H1 (cell line): ENCODE results near the gene UFD1. TPM values are rescaled to one million over a fixed set of nuclear protein-coding genes. Genes with fewer than 3 reads are reported as not detected.
A peak's percentile ranks its signal among the peaks of the same experiment; 100 is the strongest.

Experiments
- ASH2L ChIP-seq: fragments of 200-600, 300-600 bp; sonication (generic); IDR thresholded peaks from one replicate; pipeline ENCODE4 v1.7.1; 2017; ENCODE audit warnings: low read length
- ATF3 ChIP-seq: IDR thresholded peaks from 2 replicates; pipeline ENCODE4 v1.6.1; 2011; ENCODE audit warnings: low read depth, mild to moderate bottlenecking, low read length; ENCODE audit not compliant: insufficient read depth
- BCL11A ChIP-seq, 2 experiments: IDR thresholded peaks; one replicate each; pipeline ENCODE4 v1.6.1; 2011; ENCODE audit warnings: low read depth in 2 of 2, low read length in 2 of 2, mild to moderate bottlenecking in 2 of 2
- CTBP2 ChIP-seq: IDR thresholded peaks from 2 replicates; pipeline ENCODE4 v1.7.0; 2011; ENCODE audit warnings: borderline replicate concordance, mild to moderate bottlenecking, moderate library complexity, mixed read lengths, low read length; ENCODE audit not compliant: insufficient read depth, insufficient read length
- CTCF ChIP-seq, 3 experiments: IDR thresholded peaks; 1 replicate in 2 of 3; 2 replicates in 1 of 3; pipeline versions ENCODE4 v1.5.1 to v1.6.1; 2011; ENCODE audit warnings: low read length in 3 of 3, mild to moderate bottlenecking in 3 of 3, inconsistent platforms in 2 of 3, low read depth in 1 of 3, moderate library complexity in 1 of 3; ENCODE audit not compliant: insufficient read depth in 1 of 3; ENCODE audit errors: control extremely low read depth in 1 of 3
- EGR1 ChIP-seq: IDR thresholded peaks from 2 replicates; pipeline ENCODE4 v1.6.1; 2011; ENCODE audit warnings: low read depth, low read length, borderline replicate concordance
- EZH2 ChIP-seq: fragments of 200-600 bp; sonication (generic); IDR thresholded peaks from 2 replicates; pipeline ENCODE4 v1.7.1; 2012; ENCODE audit warnings: low read depth, mild to moderate bottlenecking, moderate library complexity, low read length, inconsistent platforms; ENCODE audit not compliant: severe bottlenecking
- GTF2F1 ChIP-seq: IDR thresholded peaks from 2 replicates; pipeline ENCODE4 v1.6.1; 2012; ENCODE audit warnings: low read depth, low read length, improper control_type of control experiment, borderline replicate concordance
- HDAC2 ChIP-seq, 2 experiments: fragments of 300-600 bp in 1 of 2; sonication (generic) in 1 of 2; IDR thresholded peaks; 2 replicates each; pipeline ENCODE4 v1.6.1; 2011 to 2012; ENCODE audit warnings: low read depth in 2 of 2, low read length in 2 of 2, mild to moderate bottlenecking in 2 of 2, moderate library complexity in 2 of 2, borderline replicate concordance in 1 of 2, inconsistent platforms in 1 of 2
- HDAC6 ChIP-seq: IDR thresholded peaks from one replicate; pipeline ENCODE4 v1.7.1; 2012; ENCODE audit warnings: low read depth, mild to moderate bottlenecking, inconsistent platforms, low read length, moderate library complexity
- NANOG ChIP-seq: IDR thresholded peaks from 2 replicates; pipeline ENCODE4 v1.6.1; 2011; ENCODE audit warnings: low read length, low read depth, mild to moderate bottlenecking, inconsistent platforms; ENCODE audit not compliant: insufficient read depth, poor library complexity, severe bottlenecking
- SIN3A ChIP-seq, 2 experiments: IDR thresholded peaks in 1 of 2; conservative IDR thresholded peaks in 1 of 2; 2 replicates each; pipeline ENCODE4 v1.6.1; 2011 to 2012; ENCODE audit warnings: low read length in 2 of 2, improper control_type of control experiment in 1 of 2, low read depth in 1 of 2, mild to moderate bottlenecking in 1 of 2
- SP2 ChIP-seq: IDR thresholded peaks from 2 replicates; pipeline ENCODE4 v1.6.1; 2012; ENCODE audit warnings: mild to moderate bottlenecking, low read length, inconsistent platforms
- SP4 ChIP-seq: IDR thresholded peaks from 2 replicates; pipeline ENCODE4 v1.6.1; 2012; ENCODE audit warnings: low read length, inconsistent platforms
- TBP ChIP-seq: IDR thresholded peaks from 2 replicates; pipeline ENCODE4 v1.6.1; 2011; ENCODE audit warnings: low read depth, low read length, improper control_type of control experiment
- TCF12 ChIP-seq: IDR thresholded peaks from 2 replicates; pipeline ENCODE4 v1.6.1; 2011; ENCODE audit warnings: low read depth, mild to moderate bottlenecking, low read length
- TEAD4 ChIP-seq: IDR thresholded peaks from 2 replicates; pipeline ENCODE4 v1.6.1; 2012; ENCODE audit warnings: low read depth, low read length, inconsistent platforms, mixed read lengths
- USF2 ChIP-seq: IDR thresholded peaks from 2 replicates; pipeline ENCODE4 v1.6.1; 2011; ENCODE audit warnings: low read length, improper control_type of control experiment
- YY1 ChIP-seq: IDR thresholded peaks from 2 replicates; pipeline ENCODE4 v1.6.1; 2011; ENCODE audit warnings: low read depth, mild to moderate bottlenecking, low read length
- polyA plus RNA-seq, 7 experiments: library from polyadenylated mRNA; depleted of rRNA in 3 of 7; stranded (reverse) in 5 of 7; unstranded in 2 of 7; fragments of >200 nt in 5 of 7; fragments of 200-250 nt in 2 of 7; gene quantifications; 1 replicate in 5 of 7; 2 replicates in 1 of 7; 4 replicates in 1 of 7; pipeline versions ENCODE4 v1.2.1 to v1.2.3, GENCODE V29; 2011 to 2013; ENCODE audit warnings: missing spikeins in 2 of 7, mixed read lengths in 2 of 7
- total RNA-seq: library from RNA; stranded (reverse); fragmentation: NEBNext Ultra II Directional; extraction: Animal tissue kit (Norgen Biotek cat#: 25700); gene quantifications from 2 replicates; pipeline ENCODE4 v1.2.1, GENCODE V29; 2021

Gene UFD1
- total and polyA plus RNA-seq, 2 of the 8 experiments (the other 6 are each of a cell fraction or from before 2014, with no cell fraction given): 74.6 to 116 TPM

- TF ChIP-seq CTCF (IDR thresholded peaks at IDR 0.05; ENCODE audit: control extremely low read depth in 1 of 3, insufficient read depth in 1 of 3, low read depth in 1 of 3, low read length in 3 of 3) (no peak), BCL11A (IDR thresholded peaks at IDR 0.05; ENCODE audit: low read depth in 2 of 2, low read length in 2 of 2) (no peak), GTF2F1 (0 out of 2 replicates have a peak, but pooled peaks have one; percentile 23), YY1 (peak; percentile 92), HDAC2 (IDR thresholded peaks at IDR 0.05; ENCODE audit: borderline replicate concordance in 1 of 2, low read depth in 2 of 2, low read length in 2 of 2) (no peak), ASH2L (peak; percentile 51), TCF12 (no peak), CTBP2 (no peak), USF2 (peak; percentile 50; the same call in 1 of the 2 replicates), EGR1 (no peak), HDAC6 (no peak), SP2 (peak; percentile 68), SP4 (peak; percentile 22; the same call in 1 of the 2 replicates), ATF3 (no peak; the same call in 1 of the 2 replicates), SIN3A (conservative IDR thresholded peaks at IDR 0.05 in 1 of 2, IDR thresholded peaks at IDR 0.05 in 1 of 2; ENCODE audit: low read depth in 1 of 2, low read length in 2 of 2) (no peak), TEAD4 (no peak), NANOG (no peak), TBP (peak; percentile 48; the same call in 1 of the 2 replicates), EZH2 (no peak)
Measured at GRCh38 chr22:19447330-19448075, 31.5 kb downstream of the UFD1 start, which contains the start of gene C22orf39 (continued).
